ENCODE results near the gene COX8A. TPM values are rescaled to one million over a fixed set of nuclear protein-coding genes. Genes with fewer than 3 reads are reported as not detected.

The COX8A gene
- total and polyA plus RNA-seq, 2 of the 13 experiments (the other 11 are each of a cell fraction or from before 2014, with no cell fraction given): 202 to 406 TPM

- TF ChIP-seq ZBTB4 (CRISPR knock-in tag; IDR thresholded peaks at IDR 0.05; ENCODE audit: borderline replicate concordance): no peak
- no peak; the same call in 1 of the 2 replicates for TF ChIP-seq ZNF501 (CRISPR knock-in tag; IDR thresholded peaks at IDR 0.05)
- TF ChIP-seq BRCA1 (CRISPR knock-in tag; IDR thresholded peaks at IDR 0.05): no peak
- peak; percentile 77 for TF ChIP-seq BHLHE40 (IDR thresholded peaks at IDR 0.05; ENCODE audit: low read length)
- TF ChIP-seq NR2F1 (CRISPR knock-in tag; IDR thresholded peaks at IDR 0.05): peak in 1 of 2 experiments; percentile 4; a peak in 1 of 4 replicates
- TF ChIP-seq SIX4 (CRISPR knock-in tag; IDR thresholded peaks at IDR 0.05): no peak
- TF ChIP-seq ZNF556 (CRISPR knock-in tag; IDR thresholded peaks at IDR 0.05; ENCODE audit: borderline replicate concordance): no peak
- no peak for TF ChIP-seq ZNF142 (CRISPR knock-in tag; IDR thresholded peaks at IDR 0.05)
- TF ChIP-seq CERS6 (CRISPR knock-in tag; IDR thresholded peaks at IDR 0.05): no peak
- no peak for TF ChIP-seq FOXA1 (IDR thresholded peaks at IDR 0.05)
- TF ChIP-seq FOXA1 (CRISPR knock-in tag; IDR thresholded peaks at IDR 0.05): no peak; the same call in 1 of the 2 replicates
- no peak for TF ChIP-seq ZNF225 (CRISPR knock-in tag; IDR thresholded peaks at IDR 0.05)
- TF ChIP-seq GMEB1 (CRISPR knock-in tag; IDR thresholded peaks at IDR 0.05; ENCODE audit: borderline replicate concordance): peak; percentile 74
- TF ChIP-seq HMG20A (CRISPR knock-in tag; IDR thresholded peaks at IDR 0.05; ENCODE audit: borderline replicate concordance): no peak
- no peak for TF ChIP-seq KLF6 (CRISPR knock-in tag; IDR thresholded peaks at IDR 0.05)
- TF ChIP-seq KDM4B (CRISPR knock-in tag; IDR thresholded peaks at IDR 0.05): no peak
- TF ChIP-seq ATF7-NPFF (CRISPR knock-in tag; IDR thresholded peaks at IDR 0.05; ENCODE audit: low read depth): no peak
- peak; percentile 89 for TF ChIP-seq RFX3 (CRISPR knock-in tag; IDR thresholded peaks at IDR 0.05)
Observed at GRCh38 chr11:63938479-63939396, 35.7 kb upstream of the COX8A start, which contains the start of gene NAA40 (continued).

Measured in HepG2 (cell line).